ENCODE results near the gene EMC10.

DNA sequence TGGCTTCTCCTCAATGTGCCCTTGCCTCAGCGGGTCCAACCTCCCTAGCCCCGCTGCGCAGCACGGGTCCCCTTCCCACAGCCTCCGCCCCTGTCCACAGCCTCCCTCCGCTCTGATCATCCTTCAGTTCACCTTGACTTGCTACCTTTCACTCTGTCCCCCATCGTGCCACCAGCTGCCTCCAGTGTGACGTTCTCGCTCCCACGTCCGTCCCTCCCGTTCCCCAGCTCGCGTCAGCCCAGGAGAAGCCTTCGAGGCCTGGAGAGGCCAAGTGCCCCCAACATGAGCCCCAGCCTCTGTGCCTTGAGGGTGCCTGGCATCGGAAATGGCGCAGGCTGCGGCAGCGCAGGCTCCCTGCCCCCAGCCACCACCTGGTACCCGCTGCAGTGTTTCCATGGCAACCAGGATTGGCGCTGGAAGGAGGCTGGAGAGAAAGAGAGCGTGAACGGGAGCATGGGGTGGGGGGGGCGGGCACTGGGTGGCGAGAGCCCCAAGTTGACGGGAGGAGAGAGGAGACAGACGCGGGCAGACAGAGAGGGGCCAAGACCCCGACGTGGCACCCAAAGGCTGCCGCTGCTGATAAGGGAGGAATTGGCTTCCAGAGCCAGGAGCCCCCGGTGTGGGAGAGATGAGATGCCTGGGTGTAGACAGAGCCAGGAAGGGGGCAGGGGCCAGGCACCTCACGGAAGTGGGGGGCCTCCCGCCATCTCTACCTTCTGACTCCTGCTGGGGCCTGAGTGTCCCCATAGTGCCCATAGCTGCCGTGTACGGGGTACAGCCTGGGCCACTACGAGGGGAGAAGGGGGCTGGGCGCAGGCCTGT is 38.2 kb downstream of the EMC10 start:
- TF ChIP-seq, protein P1, sequence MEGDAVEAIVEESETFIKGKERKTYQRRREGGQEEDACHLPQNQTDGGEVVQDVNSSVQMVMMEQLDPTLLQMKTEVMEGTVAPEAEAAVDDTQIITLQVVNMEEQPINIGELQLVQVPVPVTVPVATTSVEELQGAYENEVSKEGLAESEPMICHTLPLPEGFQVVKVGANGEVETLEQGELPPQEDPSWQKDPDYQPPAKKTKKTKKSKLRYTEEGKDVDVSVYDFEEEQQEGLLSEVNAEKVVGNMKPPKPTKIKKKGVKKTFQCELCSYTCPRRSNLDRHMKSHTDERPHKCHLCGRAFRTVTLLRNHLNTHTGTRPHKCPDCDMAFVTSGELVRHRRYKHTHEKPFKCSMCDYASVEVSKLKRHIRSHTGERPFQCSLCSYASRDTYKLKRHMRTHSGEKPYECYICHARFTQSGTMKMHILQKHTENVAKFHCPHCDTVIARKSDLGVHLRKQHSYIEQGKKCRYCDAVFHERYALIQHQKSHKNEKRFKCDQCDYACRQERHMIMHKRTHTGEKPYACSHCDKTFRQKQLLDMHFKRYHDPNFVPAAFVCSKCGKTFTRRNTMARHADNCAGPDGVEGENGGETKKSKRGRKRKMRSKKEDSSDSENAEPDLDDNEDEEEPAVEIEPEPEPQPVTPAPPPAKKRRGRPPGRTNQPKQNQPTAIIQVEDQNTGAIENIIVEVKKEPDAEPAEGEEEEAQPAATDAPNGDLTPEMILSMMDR (IDR thresholded peaks at IDR 0.05) = no peak
- TF ChIP-seq POLR2A (IDR thresholded peaks at IDR 0.05) = no peak
- no peak for TF ChIP-seq POLR2AphosphoS5 (IDR thresholded peaks at IDR 0.05)

Measured in prostate gland (tissue), 2 donors.